HG03039 (cell line): ENCODE results near the gene PLIN1.

ENCODE experiments used
- ATAC-seq: cut with Tn5 transposase; IDR thresholded peaks from one replicate; pipeline ENCODE4 v1.9.1; 2021; ENCODE audit warnings: mild to moderate bottlenecking, moderate library complexity; ENCODE audit not compliant: unreplicated experiment

The PLIN1 gene

DNA sequence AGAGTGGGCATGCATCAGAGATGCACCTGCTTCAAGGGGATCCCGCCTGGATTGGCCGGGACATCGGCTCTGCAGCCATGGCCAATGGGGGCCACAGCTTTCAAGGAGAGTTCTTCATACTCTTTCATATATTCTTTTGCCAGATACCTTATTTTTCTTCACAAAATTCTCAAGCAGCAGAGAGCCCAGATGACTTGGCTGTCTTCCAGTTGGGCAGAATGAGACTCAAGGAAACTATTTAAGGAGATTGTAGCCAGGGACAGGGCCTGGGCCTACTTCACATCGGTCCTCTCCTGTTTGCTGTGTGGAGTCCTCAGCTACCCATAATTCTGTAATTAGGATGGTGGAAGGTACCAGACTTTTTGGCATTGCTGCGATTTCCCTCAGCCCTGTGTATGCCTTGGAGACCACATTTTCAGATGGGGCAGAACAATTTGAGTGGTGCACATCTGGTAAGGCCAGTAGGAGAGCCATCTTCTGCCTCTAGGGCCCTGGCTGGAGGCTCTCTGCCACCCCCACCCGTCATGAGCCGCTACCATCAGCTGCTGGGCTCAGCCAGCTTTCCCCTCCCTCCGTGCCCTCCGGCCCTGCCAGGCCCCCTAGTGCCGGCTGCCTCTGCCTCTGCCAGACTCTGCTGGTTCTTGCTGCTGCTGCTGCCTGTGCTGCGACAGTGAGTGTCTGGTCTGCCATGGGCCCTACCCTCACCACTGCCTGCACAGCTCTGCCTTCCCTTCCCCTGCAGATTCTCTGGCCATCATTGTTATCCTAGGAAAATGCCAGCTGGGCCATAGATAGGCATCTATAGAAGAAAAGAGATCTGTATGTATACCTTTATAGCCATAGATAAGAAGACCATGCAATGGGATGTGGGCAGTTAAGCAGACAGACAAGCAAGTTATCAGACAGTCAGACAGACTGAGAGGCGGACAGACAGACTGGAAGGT, 6.7 kb downstream of the PLIN1 start:
- no peak for ATAC-seq

DNA sequence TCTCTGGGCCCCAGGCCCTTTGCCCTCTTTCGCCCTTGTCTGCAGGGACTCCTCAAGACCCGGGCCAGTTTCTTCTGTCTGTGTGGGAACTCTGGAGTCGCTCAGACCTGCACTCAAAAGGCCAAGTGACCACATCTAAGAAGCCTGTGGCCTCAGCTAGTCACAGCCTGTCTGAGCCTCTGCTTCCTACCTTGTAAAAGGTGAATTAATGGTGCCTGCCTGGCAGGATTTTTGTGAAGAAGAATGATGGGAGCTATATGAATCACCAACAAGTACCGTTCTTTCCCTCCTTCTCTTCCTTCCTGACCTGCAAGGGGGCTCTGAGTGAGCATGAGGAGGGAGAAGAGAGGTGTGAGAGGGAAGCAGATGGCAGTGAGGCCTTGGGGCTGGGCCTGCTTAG, 7.5 kb downstream of the PLIN1 start:
- ATAC-seq, result no peak

- no peak for ATAC-seq
These were observed 8.1 kb downstream of the PLIN1 start for GRCh38 chr15:89670971-89671560.

- ATAC-seq, result no peak
These were observed 9.2 kb downstream of the PLIN1 start for GRCh38 chr15:89669941-89670340.

GRCh38 chr15:89669309-89669865, 9.8 kb downstream of the PLIN1 start:
- ATAC-seq, result no peak

GRCh38 chr15:89668171-89668570, 11.0 kb downstream of the PLIN1 start:
- no peak for ATAC-seq

DNA sequence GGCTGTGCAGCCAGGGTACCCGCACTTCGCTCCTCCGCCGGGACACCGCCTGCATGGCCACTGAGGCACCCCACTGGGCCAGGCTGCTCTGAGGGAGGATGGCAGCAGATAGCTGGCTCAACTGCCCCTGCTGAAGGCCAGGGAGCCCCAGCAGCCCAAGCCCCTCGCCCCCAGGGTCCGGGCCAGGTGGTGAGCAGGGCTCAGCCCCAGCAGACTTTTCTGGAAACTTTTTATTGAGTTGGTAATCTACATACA, 11.5 kb downstream of the PLIN1 start:
- ATAC-seq, result no peak

GRCh38 chr15:89666858-89667705, 12.1 kb downstream of the PLIN1 start:
- ATAC-seq, result no peak

- no peak for ATAC-seq
These were observed 12.8 kb downstream of the PLIN1 start for GRCh38 chr15:89666184-89666857.

GRCh38 chr15:89665449-89666181, 13.6 kb downstream of the PLIN1 start:
- ATAC-seq, result no peak

DNA sequence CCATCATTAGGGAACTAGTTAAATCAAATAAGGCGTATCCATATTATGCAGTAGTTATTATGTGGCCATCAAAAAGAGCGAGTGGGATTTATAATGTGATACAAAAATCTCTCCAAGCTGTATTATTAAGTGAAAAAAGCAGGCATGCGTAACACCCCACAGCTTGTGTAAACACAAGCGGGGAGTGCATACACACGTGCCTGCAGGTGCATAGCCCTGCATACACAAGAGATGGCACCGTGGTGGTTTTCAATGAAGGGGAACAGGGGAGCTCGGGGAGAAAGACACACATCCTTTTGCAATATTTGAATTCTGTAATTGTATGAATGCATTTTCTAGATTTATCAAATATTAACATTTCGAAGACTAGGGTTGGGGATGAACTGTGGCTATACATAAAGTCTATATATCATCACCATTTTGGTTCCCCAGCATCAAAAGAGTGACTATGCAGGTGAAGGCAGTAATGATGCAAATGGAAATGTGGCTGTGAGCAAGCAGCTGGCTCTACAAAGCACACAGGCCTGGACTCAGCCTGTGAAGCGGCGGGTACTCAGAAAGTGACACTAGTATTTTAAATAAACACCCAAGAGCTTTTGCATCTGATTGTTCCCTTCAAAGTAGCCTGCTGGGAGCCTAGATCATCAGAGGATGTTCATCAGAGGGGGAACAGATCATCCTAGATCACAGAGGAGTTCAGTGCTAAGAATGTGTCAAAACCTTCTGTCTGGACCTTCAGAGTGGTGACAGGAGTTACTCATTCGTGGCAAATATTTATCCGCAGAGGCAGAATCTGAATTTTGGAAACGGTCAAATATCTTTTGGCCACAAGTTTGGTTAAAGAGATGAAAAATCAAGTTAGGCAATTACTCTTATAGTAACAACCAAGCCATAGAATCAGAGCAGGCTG, 14.5 kb downstream of the PLIN1 start:
- no peak for ATAC-seq

GRCh38 chr15:89662893-89663626, 16.1 kb downstream of the PLIN1 start:
- ATAC-seq, result no peak

DNA sequence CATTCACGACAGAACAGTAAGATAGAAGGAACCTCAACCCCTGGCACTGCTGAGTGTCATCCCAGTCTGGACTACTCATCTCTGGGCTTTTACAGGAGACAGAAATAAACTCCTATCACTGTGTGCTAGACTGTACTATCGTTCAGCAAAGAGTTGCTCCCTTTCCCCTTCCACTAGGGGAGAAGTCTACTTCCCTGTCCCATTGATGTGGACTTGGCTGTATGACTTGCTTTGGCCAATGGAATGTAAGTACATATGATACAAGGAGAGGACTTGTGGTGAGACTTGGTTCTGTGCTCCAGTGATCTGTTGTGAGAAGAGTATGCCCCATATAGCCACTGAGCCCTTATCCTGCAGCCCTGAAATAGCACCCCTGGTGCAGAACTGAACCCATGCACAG, 18.6 kb downstream of the PLIN1 start:
- ATAC-seq, result no peak

GRCh38 chr15:89659295-89659694, 19.9 kb downstream of the PLIN1 start:
- ATAC-seq, result no peak

GRCh38 chr15:89657686-89658200, 21.4 kb downstream of the PLIN1 start:
- no peak for ATAC-seq

- ATAC-seq, result no peak
These were observed 22.9 kb downstream of the PLIN1 start for GRCh38 chr15:89656116-89656815.
